HepG2 (cell line): ENCODE results near the gene ARL16. TPM values are rescaled to one million over a fixed set of nuclear protein-coding genes. Genes with fewer than 3 reads are reported as not detected.
A peak's percentile ranks its signal among the peaks of the same experiment; 100 is the strongest.

Source experiments
- HNF4G ChIP-seq, 2 experiments: sonication (generic) in 1 of 2; formaldehyde crosslinking in 1 of 2; IDR thresholded peaks; 2 replicates each; pipeline versions ENCODE4 v1.4.0 to v1.6.1; 2011 to 2020; ENCODE audit warnings: borderline replicate concordance in 2 of 2, low read depth in 2 of 2, mild to moderate bottlenecking in 2 of 2, low read length in 1 of 2, missing genetic modification reagents in 1 of 2, moderate library complexity in 1 of 2
- ZBTB46 ChIP-seq: sonication (generic); formaldehyde crosslinking; IDR thresholded peaks from 2 replicates; pipeline ENCODE4 v1.4.0; 2020; ENCODE audit warnings: mild to moderate bottlenecking, missing genetic modification reagents, borderline replicate concordance
- ZNF230 ChIP-seq: sonication (generic); formaldehyde crosslinking; IDR thresholded peaks from 2 replicates; pipeline ENCODE4 v1.4.0; 2020; ENCODE audit warnings: mild to moderate bottlenecking, missing genetic modification reagents
- ZNF781 ChIP-seq: sonication (generic); formaldehyde crosslinking; IDR thresholded peaks from 2 replicates; pipeline ENCODE4 v1.5.1; 2020; ENCODE audit warnings: borderline replicate concordance, mild to moderate bottlenecking, missing genetic modification reagents; ENCODE audit errors: not compliant biosample characterization
- polyA plus RNA-seq, 8 experiments: library from polyadenylated mRNA; depleted of rRNA in 3 of 8; stranded (reverse) in 7 of 8; unstranded in 1 of 8; fragments of >200 nt; fragmentation: Illumina TruSeq in 4 of 8; extraction: Trizol in 4 of 8; gene quantifications; 2 replicates each; pipeline versions ENCODE4 v1.2.1 to v1.2.3, GENCODE V29; 2011 to 2016; ENCODE audit warnings: low read depth in 4 of 8, missing spikeins in 1 of 8, mixed read lengths in 1 of 8; ENCODE audit not compliant: insufficient read depth in 1 of 8
- total RNA-seq, 5 experiments: library from RNA; depleted of rRNA; stranded (reverse); fragments of >200 nt; fragmentation: Illumina TruSeq; extraction: Trizol; gene quantifications; 2 replicates each; pipeline ENCODE4 v1.2.3, GENCODE V29; 2016; ENCODE audit warnings: low read depth in 1 of 5
- TF ChIP-seq, protein P1 (sequence below), 2 experiments: IDR thresholded peaks; 2 replicates each; pipeline ENCODE4 v1.6.1; 2011 to 2012; ENCODE audit warnings: low read length in 2 of 2, borderline replicate concordance in 1 of 2, low read depth in 1 of 2, mild to moderate bottlenecking in 1 of 2, moderate library complexity in 1 of 2
- TF ChIP-seq, protein P2 (sequence below), 2 experiments: fragments of 450-650 bp in 1 of 2; sonication (generic) in 1 of 2; formaldehyde crosslinking in 1 of 2; IDR thresholded peaks; 2 replicates each; pipeline versions ENCODE4 v1.6.1 to v1.8.0; 2016 to 2022; ENCODE audit warnings: antibody characterized with exemption in 1 of 2, mild to moderate bottlenecking in 1 of 2, missing genetic modification reagents in 1 of 2
- TF ChIP-seq, protein P3 (sequence below): sonication (generic); formaldehyde crosslinking; conservative IDR thresholded peaks from 2 replicates; pipeline ENCODE4 v1.4.0; 2020; ENCODE audit warnings: missing genetic modification reagents

Gene ARL16
- total and polyA plus RNA-seq, 2 of the 13 experiments (the other 11 are each of a cell fraction or from before 2014, with no cell fraction given), result 20.8 to 30.8 TPM

GRCh38 chr17:81711814-81712467 lies 28.3 kb upstream of the ARL16 start, which contains the start of gene SLC25A10 (continued):
- TF ChIP-seq, protein P1, sequence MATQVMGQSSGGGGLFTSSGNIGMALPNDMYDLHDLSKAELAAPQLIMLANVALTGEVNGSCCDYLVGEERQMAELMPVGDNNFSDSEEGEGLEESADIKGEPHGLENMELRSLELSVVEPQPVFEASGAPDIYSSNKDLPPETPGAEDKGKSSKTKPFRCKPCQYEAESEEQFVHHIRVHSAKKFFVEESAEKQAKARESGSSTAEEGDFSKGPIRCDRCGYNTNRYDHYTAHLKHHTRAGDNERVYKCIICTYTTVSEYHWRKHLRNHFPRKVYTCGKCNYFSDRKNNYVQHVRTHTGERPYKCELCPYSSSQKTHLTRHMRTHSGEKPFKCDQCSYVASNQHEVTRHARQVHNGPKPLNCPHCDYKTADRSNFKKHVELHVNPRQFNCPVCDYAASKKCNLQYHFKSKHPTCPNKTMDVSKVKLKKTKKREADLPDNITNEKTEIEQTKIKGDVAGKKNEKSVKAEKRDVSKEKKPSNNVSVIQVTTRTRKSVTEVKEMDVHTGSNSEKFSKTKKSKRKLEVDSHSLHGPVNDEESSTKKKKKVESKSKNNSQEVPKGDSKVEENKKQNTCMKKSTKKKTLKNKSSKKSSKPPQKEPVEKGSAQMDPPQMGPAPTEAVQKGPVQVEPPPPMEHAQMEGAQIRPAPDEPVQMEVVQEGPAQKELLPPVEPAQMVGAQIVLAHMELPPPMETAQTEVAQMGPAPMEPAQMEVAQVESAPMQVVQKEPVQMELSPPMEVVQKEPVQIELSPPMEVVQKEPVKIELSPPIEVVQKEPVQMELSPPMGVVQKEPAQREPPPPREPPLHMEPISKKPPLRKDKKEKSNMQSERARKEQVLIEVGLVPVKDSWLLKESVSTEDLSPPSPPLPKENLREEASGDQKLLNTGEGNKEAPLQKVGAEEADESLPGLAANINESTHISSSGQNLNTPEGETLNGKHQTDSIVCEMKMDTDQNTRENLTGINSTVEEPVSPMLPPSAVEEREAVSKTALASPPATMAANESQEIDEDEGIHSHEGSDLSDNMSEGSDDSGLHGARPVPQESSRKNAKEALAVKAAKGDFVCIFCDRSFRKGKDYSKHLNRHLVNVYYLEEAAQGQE (IDR thresholded peaks at IDR 0.05; ENCODE audit: borderline replicate concordance in 1 of 2, low read depth in 1 of 2, low read length in 2 of 2), result no peak
- TF ChIP-seq, protein P2, sequence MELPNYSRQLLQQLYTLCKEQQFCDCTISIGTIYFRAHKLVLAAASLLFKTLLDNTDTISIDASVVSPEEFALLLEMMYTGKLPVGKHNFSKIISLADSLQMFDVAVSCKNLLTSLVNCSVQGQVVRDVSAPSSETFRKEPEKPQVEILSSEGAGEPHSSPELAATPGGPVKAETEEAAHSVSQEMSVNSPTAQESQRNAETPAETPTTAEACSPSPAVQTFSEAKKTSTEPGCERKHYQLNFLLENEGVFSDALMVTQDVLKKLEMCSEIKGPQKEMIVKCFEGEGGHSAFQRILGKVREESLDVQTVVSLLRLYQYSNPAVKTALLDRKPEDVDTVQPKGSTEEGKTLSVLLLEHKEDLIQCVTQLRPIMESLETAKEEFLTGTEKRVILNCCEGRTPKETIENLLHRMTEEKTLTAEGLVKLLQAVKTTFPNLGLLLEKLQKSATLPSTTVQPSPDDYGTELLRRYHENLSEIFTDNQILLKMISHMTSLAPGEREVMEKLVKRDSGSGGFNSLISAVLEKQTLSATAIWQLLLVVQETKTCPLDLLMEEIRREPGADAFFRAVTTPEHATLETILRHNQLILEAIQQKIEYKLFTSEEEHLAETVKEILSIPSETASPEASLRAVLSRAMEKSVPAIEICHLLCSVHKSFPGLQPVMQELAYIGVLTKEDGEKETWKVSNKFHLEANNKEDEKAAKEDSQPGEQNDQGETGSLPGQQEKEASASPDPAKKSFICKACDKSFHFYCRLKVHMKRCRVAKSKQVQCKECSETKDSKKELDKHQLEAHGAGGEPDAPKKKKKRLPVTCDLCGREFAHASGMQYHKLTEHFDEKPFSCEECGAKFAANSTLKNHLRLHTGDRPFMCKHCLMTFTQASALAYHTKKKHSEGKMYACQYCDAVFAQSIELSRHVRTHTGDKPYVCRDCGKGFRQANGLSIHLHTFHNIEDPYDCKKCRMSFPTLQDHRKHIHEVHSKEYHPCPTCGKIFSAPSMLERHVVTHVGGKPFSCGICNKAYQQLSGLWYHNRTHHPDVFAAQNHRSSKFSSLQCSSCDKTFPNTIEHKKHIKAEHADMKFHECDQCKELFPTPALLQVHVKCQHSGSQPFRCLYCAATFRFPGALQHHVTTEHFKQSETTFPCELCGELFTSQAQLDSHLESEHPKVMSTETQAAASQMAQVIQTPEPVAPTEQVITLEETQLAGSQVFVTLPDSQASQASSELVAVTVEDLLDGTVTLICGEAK (IDR thresholded peaks at IDR 0.05), result no peak
- TF ChIP-seq, protein P2 (CRISPR knock-in tag; IDR thresholded peaks at IDR 0.05), result peak; percentile 93
- TF ChIP-seq ZNF781 (CRISPR knock-in tag), result peak; percentile 95
- TF ChIP-seq HNF4G (IDR thresholded peaks at IDR 0.05; ENCODE audit: borderline replicate concordance, low read depth, low read length), result peak; percentile 44; the same call in 1 of the 2 replicates
- peak; percentile 90; the same call in 1 of the 2 replicates for TF ChIP-seq HNF4G (CRISPR knock-in tag; IDR thresholded peaks at IDR 0.05; ENCODE audit: borderline replicate concordance, low read depth)
- 0 out of 2 replicates have a peak, but pooled peaks have one; percentile 47 for TF ChIP-seq ZBTB46 (CRISPR knock-in tag)
- peak; percentile 95; the same call in 1 of the 2 replicates for TF ChIP-seq ZNF230 (CRISPR knock-in tag)
- TF ChIP-seq, protein P3, sequence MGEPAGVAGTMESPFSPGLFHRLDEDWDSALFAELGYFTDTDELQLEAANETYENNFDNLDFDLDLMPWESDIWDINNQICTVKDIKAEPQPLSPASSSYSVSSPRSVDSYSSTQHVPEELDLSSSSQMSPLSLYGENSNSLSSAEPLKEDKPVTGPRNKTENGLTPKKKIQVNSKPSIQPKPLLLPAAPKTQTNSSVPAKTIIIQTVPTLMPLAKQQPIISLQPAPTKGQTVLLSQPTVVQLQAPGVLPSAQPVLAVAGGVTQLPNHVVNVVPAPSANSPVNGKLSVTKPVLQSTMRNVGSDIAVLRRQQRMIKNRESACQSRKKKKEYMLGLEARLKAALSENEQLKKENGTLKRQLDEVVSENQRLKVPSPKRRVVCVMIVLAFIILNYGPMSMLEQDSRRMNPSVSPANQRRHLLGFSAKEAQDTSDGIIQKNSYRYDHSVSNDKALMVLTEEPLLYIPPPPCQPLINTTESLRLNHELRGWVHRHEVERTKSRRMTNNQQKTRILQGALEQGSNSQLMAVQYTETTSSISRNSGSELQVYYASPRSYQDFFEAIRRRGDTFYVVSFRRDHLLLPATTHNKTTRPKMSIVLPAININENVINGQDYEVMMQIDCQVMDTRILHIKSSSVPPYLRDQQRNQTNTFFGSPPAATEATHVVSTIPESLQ (CRISPR knock-in tag), result peak; percentile 84; the same call in 1 of the 2 replicates
